GM23338 (cell line): ENCODE data around the gene C6orf89. TPM values are rescaled to one million over a fixed set of nuclear protein-coding genes. Genes with fewer than 3 reads are reported as not detected.
A peak's percentile ranks its signal among the peaks of the same experiment; 100 is the strongest.

Source experiments
- ATAC-seq: fragments of 200-7000 bp; cut with Tn5 transposase; 3 replicates; pipeline ENCODE4 v1.9.1; 2020
- DNase-seq: peaks from one replicate; pipeline ENCODE4 v3.0.0-alpha.2; 2015; ENCODE audit warnings: low spot score
- H2AFZ ChIP-seq: fragments of 200-600 bp; sonication (generic); 2 replicates; pipeline ENCODE4 v1.8.0; 2016; ENCODE audit warnings: antibody characterized with exemption, mild to moderate bottlenecking, moderate library complexity
- H3F3A ChIP-seq: fragments of 200-600 bp; sonication (generic); replicated peaks from 2 replicates; pipeline ENCODE4 v1.8.0; 2017; ENCODE audit warnings: antibody characterized with exemption, mixed run types, low read depth
- H3K27ac ChIP-seq: fragments of 200-600 bp; sonication (generic); 2 replicates; pipeline ENCODE4 v1.6.1; 2016; ENCODE audit warnings: low read depth
- H3K27me3 ChIP-seq: fragments of 200-600 bp; sonication (generic); 2 replicates; pipeline ENCODE4 v1.8.0; 2016; ENCODE audit warnings: mild to moderate bottlenecking, mixed run types, moderate library complexity; ENCODE audit not compliant: insufficient read depth
- H3K36me3 ChIP-seq: fragments of 200-600 bp; sonication (generic); 2 replicates; pipeline ENCODE4 v1.8.0; 2016; ENCODE audit warnings: mild to moderate bottlenecking; ENCODE audit not compliant: insufficient read depth
- H3K4me1 ChIP-seq: fragments of 200-600 bp; sonication (generic); 2 replicates; pipeline ENCODE4 v1.8.0; 2016; ENCODE audit warnings: mild to moderate bottlenecking, moderate library complexity; ENCODE audit not compliant: insufficient read depth
- H3K4me2 ChIP-seq: fragments of 200-600 bp; sonication (generic); 2 replicates; pipeline ENCODE4 v1.7.1; 2017; ENCODE audit warnings: mixed run types
- H3K4me3 ChIP-seq: fragments of 200-600 bp; sonication (generic); 2 replicates; pipeline ENCODE4 v1.6.1; 2016; ENCODE audit warnings: mixed run types
- H3K79me2 ChIP-seq: fragments of 200-600 bp; sonication (generic); replicated peaks from 2 replicates; pipeline ENCODE4 v1.8.0; 2017; ENCODE audit warnings: mild to moderate bottlenecking; ENCODE audit not compliant: insufficient read depth
- H3K9me2 ChIP-seq: fragments of 200-600 bp; sonication (generic); 2 replicates; pipeline ENCODE4 v1.8.0; 2017; ENCODE audit not compliant: insufficient read depth
- H4K20me1 ChIP-seq: fragments of 200-600 bp; sonication (generic); replicated peaks from 2 replicates; pipeline ENCODE4 v1.8.0; 2017; ENCODE audit warnings: mild to moderate bottlenecking; ENCODE audit not compliant: insufficient read depth
- H3K27ac Mint-ChIP-seq: 2 replicates; pipeline ENCODE4 v1.8.0; 2020; ENCODE audit warnings: inconsistent platforms, mild to moderate bottlenecking, moderate library complexity, mixed read lengths
- H3K27me3 Mint-ChIP-seq: 3 replicates; pipeline ENCODE4 v1.8.0; 2022; ENCODE audit warnings: low read depth, mild to moderate bottlenecking, moderate library complexity, mixed read lengths, inconsistent platforms; ENCODE audit not compliant: insufficient read depth, poor library complexity
- H3K36me3 Mint-ChIP-seq: 3 replicates; pipeline ENCODE4 v1.8.0; 2021; ENCODE audit warnings: low read depth, mild to moderate bottlenecking, inconsistent platforms, moderate library complexity, mixed read lengths
- H3K4me1 Mint-ChIP-seq: 3 replicates; pipeline ENCODE4 v1.8.0; 2020; ENCODE audit warnings: mild to moderate bottlenecking, inconsistent platforms, mixed read lengths
- H3K4me3 Mint-ChIP-seq: 3 replicates; pipeline ENCODE4 v1.8.0; 2021; ENCODE audit warnings: moderate library complexity, mild to moderate bottlenecking, inconsistent platforms, mixed read lengths
- H3K9me3 Mint-ChIP-seq: 3 replicates; pipeline ENCODE4 v1.8.0; 2020; ENCODE audit warnings: moderate library complexity, mild to moderate bottlenecking, inconsistent platforms, mixed read lengths
- EZH2 ChIP-seq: fragments of 200-600 bp; sonication (generic); IDR thresholded peaks from one replicate; pipeline ENCODE4 v1.8.0; 2017; ENCODE audit warnings: antibody characterized with exemption, mild to moderate bottlenecking, low read depth; ENCODE audit not compliant: unreplicated experiment
- EZH2phosphoT487 ChIP-seq: fragments of 200-600 bp; sonication (generic); IDR thresholded peaks from one replicate; pipeline ENCODE4 v1.8.1; 2018; ENCODE audit warnings: antibody characterized with exemption; ENCODE audit not compliant: unreplicated experiment
- JUNB ChIP-seq: IDR thresholded peaks from one replicate; pipeline ENCODE4 v1.6.1; 2016; ENCODE audit warnings: antibody characterized with exemption; ENCODE audit not compliant: unreplicated experiment
- STAT1 ChIP-seq: IDR thresholded peaks from one replicate; pipeline ENCODE4 v1.6.1; 2016; ENCODE audit warnings: antibody characterized with exemption; ENCODE audit not compliant: unreplicated experiment
- ZNF114 ChIP-seq: fragments of 250-450 bp; sonication (Bioruptor Pico); IDR thresholded peaks from 2 replicates; pipeline ENCODE4 v1.5.0; 2020; ENCODE audit warnings: mild to moderate bottlenecking, moderate library complexity
- ZNF331 ChIP-seq: fragments of 250-450 bp; sonication (Bioruptor Pico); IDR thresholded peaks from 2 replicates; pipeline ENCODE4 v1.5.0; 2020; ENCODE audit warnings: low read depth, mild to moderate bottlenecking, moderate library complexity
- polyA plus RNA-seq: library from polyadenylated mRNA; unstranded; fragments of >200 nt; fragmentation: Nextera tagmentation; extraction: Ambion mirVana; gene quantifications from 2 replicates; pipeline ENCODE4 v1.2.1, GENCODE V29; 2016
- total RNA-seq: library from RNA; depleted of rRNA; stranded (reverse); fragments of >200 nt; shearing (Covaris generic); gene quantifications from 2 replicates; pipeline ENCODE4 v1.2.3, GENCODE V29; 2014
- TF ChIP-seq, protein P1 (sequence below), 2 experiments: fragments of 200-600 bp in 1 of 2; sonication (generic) in 1 of 2; conservative IDR thresholded peaks; 2 replicates each; pipeline versions ENCODE4 v1.5.1 to v1.6.1; 2016 to 2017; ENCODE audit warnings: antibody characterized with exemption in 2 of 2, low read depth in 2 of 2, mild to moderate bottlenecking in 2 of 2, moderate library complexity in 1 of 2
- TF ChIP-seq, protein P2 (sequence below): IDR thresholded peaks from one replicate; pipeline ENCODE4 v1.6.1; 2018; ENCODE audit warnings: antibody characterized with exemption; ENCODE audit not compliant: unreplicated experiment
- TF ChIP-seq, protein P3 (sequence below): IDR thresholded peaks from 2 replicates; pipeline ENCODE4 v1.6.1; 2016; ENCODE audit warnings: antibody characterized with exemption

C6orf89 gene
- total and polyA plus RNA-seq, 2 experiments from 2014 or later, result 3.7 to 7.9 TPM

GRCh38 chr6:36886950-36887618 is 1.3 kb downstream of the C6orf89 start:
- ATAC-seq (no peak), DNase-seq (no peak)
- Histone ChIP-seq H3K4me3 (peak overlapping the region; percentile 66), H3K79me2 (no peaks in the 10 kb centered on the region), H3K4me2 (peak overlapping the region; percentile 84; the same call in 1 of the 2 replicates), H3K27ac (no peak overlapping the region), H4K20me1 (no peaks in the 10 kb centered on the region), H2AFZ (no peak overlapping the region), H3K4me1 (peaks cover 9% of the 10 kb centered on the region; the same call in 1 of the 2 replicates), H3K9me2 (no peaks in the 10 kb centered on the region), H3K27me3 (no peaks in the 10 kb centered on the region), H3K36me3 (no peaks in the 10 kb centered on the region), H3F3A (no peaks in the 10 kb centered on the region)
- no peaks in the 10 kb centered on the region for H3K36me3 Mint-ChIP-seq
- H3K4me1 Mint-ChIP-seq, result peaks cover 8% of the 10 kb centered on the region; the same call in 2 of the 3 replicates
- H3K9me3 Mint-ChIP-seq, result no peaks in the 10 kb centered on the region
- TF ChIP-seq, protein P1, sequence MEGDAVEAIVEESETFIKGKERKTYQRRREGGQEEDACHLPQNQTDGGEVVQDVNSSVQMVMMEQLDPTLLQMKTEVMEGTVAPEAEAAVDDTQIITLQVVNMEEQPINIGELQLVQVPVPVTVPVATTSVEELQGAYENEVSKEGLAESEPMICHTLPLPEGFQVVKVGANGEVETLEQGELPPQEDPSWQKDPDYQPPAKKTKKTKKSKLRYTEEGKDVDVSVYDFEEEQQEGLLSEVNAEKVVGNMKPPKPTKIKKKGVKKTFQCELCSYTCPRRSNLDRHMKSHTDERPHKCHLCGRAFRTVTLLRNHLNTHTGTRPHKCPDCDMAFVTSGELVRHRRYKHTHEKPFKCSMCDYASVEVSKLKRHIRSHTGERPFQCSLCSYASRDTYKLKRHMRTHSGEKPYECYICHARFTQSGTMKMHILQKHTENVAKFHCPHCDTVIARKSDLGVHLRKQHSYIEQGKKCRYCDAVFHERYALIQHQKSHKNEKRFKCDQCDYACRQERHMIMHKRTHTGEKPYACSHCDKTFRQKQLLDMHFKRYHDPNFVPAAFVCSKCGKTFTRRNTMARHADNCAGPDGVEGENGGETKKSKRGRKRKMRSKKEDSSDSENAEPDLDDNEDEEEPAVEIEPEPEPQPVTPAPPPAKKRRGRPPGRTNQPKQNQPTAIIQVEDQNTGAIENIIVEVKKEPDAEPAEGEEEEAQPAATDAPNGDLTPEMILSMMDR (conservative IDR thresholded peaks at IDR 0.05; ENCODE audit: low read depth in 2 of 2), result no peak
- TF ChIP-seq, protein P2, sequence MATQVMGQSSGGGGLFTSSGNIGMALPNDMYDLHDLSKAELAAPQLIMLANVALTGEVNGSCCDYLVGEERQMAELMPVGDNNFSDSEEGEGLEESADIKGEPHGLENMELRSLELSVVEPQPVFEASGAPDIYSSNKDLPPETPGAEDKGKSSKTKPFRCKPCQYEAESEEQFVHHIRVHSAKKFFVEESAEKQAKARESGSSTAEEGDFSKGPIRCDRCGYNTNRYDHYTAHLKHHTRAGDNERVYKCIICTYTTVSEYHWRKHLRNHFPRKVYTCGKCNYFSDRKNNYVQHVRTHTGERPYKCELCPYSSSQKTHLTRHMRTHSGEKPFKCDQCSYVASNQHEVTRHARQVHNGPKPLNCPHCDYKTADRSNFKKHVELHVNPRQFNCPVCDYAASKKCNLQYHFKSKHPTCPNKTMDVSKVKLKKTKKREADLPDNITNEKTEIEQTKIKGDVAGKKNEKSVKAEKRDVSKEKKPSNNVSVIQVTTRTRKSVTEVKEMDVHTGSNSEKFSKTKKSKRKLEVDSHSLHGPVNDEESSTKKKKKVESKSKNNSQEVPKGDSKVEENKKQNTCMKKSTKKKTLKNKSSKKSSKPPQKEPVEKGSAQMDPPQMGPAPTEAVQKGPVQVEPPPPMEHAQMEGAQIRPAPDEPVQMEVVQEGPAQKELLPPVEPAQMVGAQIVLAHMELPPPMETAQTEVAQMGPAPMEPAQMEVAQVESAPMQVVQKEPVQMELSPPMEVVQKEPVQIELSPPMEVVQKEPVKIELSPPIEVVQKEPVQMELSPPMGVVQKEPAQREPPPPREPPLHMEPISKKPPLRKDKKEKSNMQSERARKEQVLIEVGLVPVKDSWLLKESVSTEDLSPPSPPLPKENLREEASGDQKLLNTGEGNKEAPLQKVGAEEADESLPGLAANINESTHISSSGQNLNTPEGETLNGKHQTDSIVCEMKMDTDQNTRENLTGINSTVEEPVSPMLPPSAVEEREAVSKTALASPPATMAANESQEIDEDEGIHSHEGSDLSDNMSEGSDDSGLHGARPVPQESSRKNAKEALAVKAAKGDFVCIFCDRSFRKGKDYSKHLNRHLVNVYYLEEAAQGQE, result no peak
- TF ChIP-seq JUNB, result no peak
- H3K4me3 Mint-ChIP-seq, result peak overlapping the region; percentile 91
- no peak overlapping the region for H3K27ac Mint-ChIP-seq
- no peaks in the 10 kb centered on the region for H3K27me3 Mint-ChIP-seq

GRCh38 chr6:36888115-36888643 is 2.4 kb downstream of the C6orf89 start:
- no peaks in the 10 kb centered on the region for H3F3A ChIP-seq
- Mint-ChIP-seq H3K9me3 (no peaks in the 10 kb centered on the region), H3K4me1 (peaks cover 8% of the 10 kb centered on the region; the same call in 2 of the 3 replicates), H3K36me3 (no peaks in the 10 kb centered on the region), H3K27ac (no peak overlapping the region), H3K4me3 (no peak overlapping the region), H3K27me3 (peaks cover 2% of the 10 kb centered on the region)
- TF ChIP-seq EZH2 (no peak), ZNF331 (CRISPR knock-in tag) (no peak), STAT1 (no peak), ZNF114 (CRISPR knock-in tag) (no peak), JUNB (no peak), EZH2phosphoT487 (no peak)
- TF ChIP-seq, protein P1 (conservative IDR thresholded peaks at IDR 0.05; ENCODE audit: low read depth in 2 of 2), result no peak
- TF ChIP-seq, protein P3, sequence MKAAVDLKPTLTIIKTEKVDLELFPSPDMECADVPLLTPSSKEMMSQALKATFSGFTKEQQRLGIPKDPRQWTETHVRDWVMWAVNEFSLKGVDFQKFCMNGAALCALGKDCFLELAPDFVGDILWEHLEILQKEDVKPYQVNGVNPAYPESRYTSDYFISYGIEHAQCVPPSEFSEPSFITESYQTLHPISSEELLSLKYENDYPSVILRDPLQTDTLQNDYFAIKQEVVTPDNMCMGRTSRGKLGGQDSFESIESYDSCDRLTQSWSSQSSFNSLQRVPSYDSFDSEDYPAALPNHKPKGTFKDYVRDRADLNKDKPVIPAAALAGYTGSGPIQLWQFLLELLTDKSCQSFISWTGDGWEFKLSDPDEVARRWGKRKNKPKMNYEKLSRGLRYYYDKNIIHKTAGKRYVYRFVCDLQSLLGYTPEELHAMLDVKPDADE, result no peak
- TF ChIP-seq, protein P2, result no peak
- no peak overlapping the region for H3K4me3 ChIP-seq
- no peak overlapping the region for H2AFZ ChIP-seq
- no peaks in the 10 kb centered on the region for H4K20me1 ChIP-seq
- no peaks in the 10 kb centered on the region for H3K9me2 ChIP-seq
- no peak overlapping the region for H3K27ac ChIP-seq
- H3K36me3 ChIP-seq, result no peaks in the 10 kb centered on the region
- H3K79me2 ChIP-seq, result no peaks in the 10 kb centered on the region
- DNase-seq (no peak), ATAC-seq (no peak)
- H3K4me2 ChIP-seq, result no peak overlapping the region
- H3K4me1 ChIP-seq, result peaks cover 9% of the 10 kb centered on the region; the same call in 1 of the 2 replicates
- H3K27me3 ChIP-seq, result no peaks in the 10 kb centered on the region
